K562 (cell line): ENCODE data around the gene XPR1. TPM values are rescaled to one million over a fixed set of nuclear protein-coding genes. Genes with fewer than 3 reads are reported as not detected.

Experiments
- ATAC-seq: fragments of 200-7000 bp; cut with Tn5 transposase; 3 replicates; pipeline ENCODE4 v1.9.1; 2020; ENCODE audit warnings: moderate library complexity
- BruUV-seq: library from RNA; stranded (reverse); fragments of 400-500 nt; replicated peaks from 2 replicates; lab custom pipeline; 2021; lab: Mats Ljungman, UMichigan
- CTCF ChIA-PET: fragments of 300-600 bp; formaldehyde crosslinking; extraction: SDS; loops from one replicate; lab custom pipeline; 2021; ENCODE audit warnings: low intra/inter-chr PET ratio; lab: Yijun Ruan, JAX
- POLR2A ChIA-PET: fragments of 300-600, 350-650 bp; sonication (Branson Sonifier 250); formaldehyde crosslinking; extraction: SDS; loops from one replicate; lab custom pipeline; 2021; ENCODE audit warnings: antibody characterized with exemption, inconsistent platforms; lab: Yijun Ruan, JAX
- DNase-seq, 4 experiments: peaks; one replicate each; pipeline versions ENCODE4 v3.0.0 to v3.0.0-alpha.2; 2011 to 2018; ENCODE audit warnings: low spot score in 3 of 4, mixed read lengths in 3 of 4; ENCODE audit errors: extremely low read depth in 1 of 4
- FAIRE-seq: peaks from 2 replicates; lab custom pipeline; 2011; peaks lifted over from hg19 to GRCh38; lab: Jason Lieb, UNC
- H2AFZ ChIP-seq: 2 replicates; pipeline ENCODE4 v1.6.0; 2011; ENCODE audit warnings: low read depth, low read length, control low read depth, inconsistent platforms
- H3K27ac ChIP-seq: fragments of 200-600 bp; 3 replicates; pipeline ENCODE4 v1.8.0; 2011; ENCODE audit warnings: low read depth, mild to moderate bottlenecking, control low read depth, inconsistent platforms, low read length, moderate library complexity, mixed read lengths; ENCODE audit errors: extremely low read depth
- H3K27me3 ChIP-seq, 2 experiments: fragments of 300-600 bp in 1 of 2; 2 replicates in 1 of 2; 3 replicates in 1 of 2; pipeline versions ENCODE4 v1.6.0 to v1.8.0; 2011; ENCODE audit warnings: inconsistent platforms in 2 of 2, low read length in 2 of 2, mild to moderate bottlenecking in 1 of 2, mixed read lengths in 1 of 2, moderate library complexity in 1 of 2; ENCODE audit not compliant: control insufficient read depth in 2 of 2, insufficient read depth in 2 of 2
- H3K36me3 ChIP-seq: fragments of 300-600 bp; 3 replicates; pipeline ENCODE4 v1.8.0; 2011; ENCODE audit warnings: mild to moderate bottlenecking, low read length, inconsistent platforms; ENCODE audit not compliant: control insufficient read depth, insufficient read depth
- H3K4me1 ChIP-seq, 2 experiments: fragments of 200-600 bp in 1 of 2; replicated peaks in 1 of 2; 2 replicates in 1 of 2; 3 replicates in 1 of 2; pipeline versions ENCODE4 v1.5.1 to v1.8.0; 2011; ENCODE audit warnings: inconsistent platforms in 2 of 2, low read length in 2 of 2, mild to moderate bottlenecking in 1 of 2, mixed read lengths in 1 of 2, moderate library complexity in 1 of 2; ENCODE audit not compliant: control insufficient read depth in 2 of 2, insufficient read depth in 2 of 2
- H3K4me2 ChIP-seq: 2 replicates; pipeline ENCODE4 v1.6.1; 2011; ENCODE audit warnings: low read length, control low read depth, inconsistent platforms, mixed read lengths; ENCODE audit not compliant: insufficient read depth
- H3K4me3 ChIP-seq: fragments of 200-600 bp; sonication (generic), shearing (Covaris generic); 2 replicates; pipeline ENCODE4 v1.5.1; 2016; ENCODE audit warnings: control low read depth, inconsistent platforms
- H3K79me2 ChIP-seq: fragments of 200-600 bp; 3 replicates; pipeline ENCODE4 v1.8.0; 2011; ENCODE audit warnings: low read length, inconsistent platforms; ENCODE audit not compliant: control insufficient read depth, insufficient read depth
- H3K9ac ChIP-seq, 2 experiments: 2 replicates each; pipeline versions ENCODE4 v1.6.0 to v1.6.1; 2011; ENCODE audit warnings: low read depth in 2 of 2, low read length in 2 of 2, control low read depth in 1 of 2, inconsistent platforms in 1 of 2, mild to moderate bottlenecking in 1 of 2, mixed read lengths in 1 of 2; ENCODE audit not compliant: insufficient read depth in 1 of 2
- H3K9me1 ChIP-seq: one replicate; pipeline ENCODE4 v1.6.0; 2011; ENCODE audit warnings: inconsistent platforms, mild to moderate bottlenecking, low read length, moderate library complexity; ENCODE audit not compliant: control insufficient read depth, insufficient read depth
- H3K9me3 ChIP-seq: replicated peaks from 2 replicates; pipeline ENCODE4 v1.5.1; 2011; ENCODE audit warnings: low read depth, low read length, inconsistent platforms; ENCODE audit not compliant: control insufficient read depth, insufficient read depth
- H4K20me1 ChIP-seq: replicated peaks from 2 replicates; pipeline ENCODE4 v1.6.1; 2011; ENCODE audit warnings: low read length, inconsistent platforms, mixed read lengths; ENCODE audit not compliant: control insufficient read depth, insufficient read depth
- CEBPB ChIP-seq: fragments of 450-650 bp; IDR thresholded peaks from 2 replicates; pipeline ENCODE4 v1.6.1; 2016; ENCODE audit warnings: missing genetic modification characterization, missing compliant biosample characterization
- CEBPG ChIP-seq, 3 experiments: fragments of 200-800 bp in 1 of 3; sonication (Bioruptor generic) in 1 of 3; sonication (generic) in 1 of 3; formaldehyde crosslinking in 1 of 3; IDR thresholded peaks in 2 of 3; conservative IDR thresholded peaks in 1 of 3; 2 replicates each; pipeline versions ENCODE4 v1.6.1 to v1.8.0; 2016 to 2022; ENCODE audit warnings: missing compliant biosample characterization in 2 of 3, missing genetic modification characterization in 2 of 3, mild to moderate bottlenecking in 1 of 3, missing genetic modification reagents in 1 of 3
- ZNF449 ChIP-seq: fragments of 250-450 bp; sonication (Bioruptor Pico); IDR thresholded peaks from 2 replicates; pipeline ENCODE4 v1.8.0; 2022; ENCODE audit warnings: moderate library complexity, mild to moderate bottlenecking, inconsistent platforms
- WGBS: fragments of 100-300 bp; shearing (Covaris generic); methylation state at CpG from one replicate; pipeline ENCODE4 v1.1.6; 2016; ENCODE audit warnings: low coverage, mixed read lengths; ENCODE audit not compliant: insufficient coverage; ENCODE audit errors: missing lambda C conversion rate; 5-methylcytosine and 5-hydroxymethylcytosine counted together
- in situ Hi-C: fragments of 300-500 bp; cut with MboI; formaldehyde crosslinking; loops from 4 replicates; pipeline ENCODE4 v1.15.0; 2018; ENCODE audit warnings: inconsistent platforms, mixed read lengths
- intact Hi-C: fragments of 100-400 bp; cut with micrococcal nuclease; formaldehyde crosslinking; loops from 2 replicates; pipeline ENCODE4 v1.14.2; 2022
- polyA plus RNA-seq, 8 experiments: library from polyadenylated mRNA; depleted of rRNA in 4 of 8; stranded (reverse) in 5 of 8; unstranded in 3 of 8; fragments of >200 nt; fragmentation: Nextera tagmentation in 2 of 8; fragmentation: Illumina TruSeq in 1 of 8; extraction: Ambion mirVana in 2 of 8; extraction: Trizol in 1 of 8; gene quantifications; 2 replicates each; pipeline versions ENCODE4 v1.2.1 to v1.2.3, GENCODE V29; 2011 to 2014; ENCODE audit warnings: inconsistent platforms in 1 of 8, missing spikeins in 1 of 8
- total RNA-seq, 7 experiments: library from RNA; depleted of rRNA in 6 of 7; stranded (reverse); fragments of >200 nt in 6 of 7; fragmentation: Illumina TruSeq in 2 of 7; extraction: Trizol in 2 of 7; gene quantifications; 2 replicates each; pipeline versions ENCODE4 v1.2.1 to v1.2.3, GENCODE V29; 2011 to 2021; ENCODE audit warnings: low replicate concordance in 1 of 7

The XPR1 gene
- total and polyA plus RNA-seq, 9 of the 15 experiments (the other 6 are each of a cell fraction or from before 2014, with no cell fraction given) = 3.0 to 66.2 (median 38.6) TPM

GRCh38 chr1:180796897-180797640, 165.2 kb downstream of the XPR1 start:
- in situ Hi-C loops = no loop called here
- BruUV-seq = no TSS peak
- Histone ChIP-seq H3K79me2 (no peaks in the 10 kb centered on the region; the same call in 2 of the 3 replicates), H3K4me3 (no peak overlapping the region), H3K4me2 (no peak overlapping the region), H3K36me3 (no peaks in the 10 kb centered on the region), H4K20me1 (no peaks in the 10 kb centered on the region), H3K4me1 (no peaks in the 10 kb centered on the region), H3K9me1 (no peaks in the 10 kb centered on the region), H3K9me3 (no peaks in the 10 kb centered on the region), H2AFZ (no peak overlapping the region), H3K9ac (no peak overlapping the region), H3K27ac (no peak overlapping the region), H3K27me3 (no peaks in the 10 kb centered on the region)
- intact Hi-C loops = no loop called here
- ChIA-PET CTCF (no interaction called here), POLR2A (interaction anchor here (1.3 kb wide), 1 partner anchor 9 kb away, joined by 4 read pairs; no protein-coding TSS in a partner anchor)
- TF ChIP-seq CEBPB (tag) (peak; percentile 54; the same call in 1 of the 2 replicates), ZNF449 (CRISPR knock-in tag) (no peak), CEBPG (CRISPR knock-in tag; IDR thresholded peaks at IDR 0.05) (no peak), CEBPG (tag; conservative IDR thresholded peaks at IDR 0.05 in 1 of 2, IDR thresholded peaks at IDR 0.05 in 1 of 2) (peak in 1 of 2 experiments; percentile 63; a peak in 2 of 4 replicates)
- WGBS = 11% methylated on average over 1 of the region's 1 CpG
- ATAC-seq (no peak), DNase-seq (no peak), FAIRE-seq (no peak)
